GM08714 (cell line): ENCODE measurements around the gene NMNAT3.

Experiments
- H3K4me3 ChIP-seq: fragments of 200-500 bp; sonication (Bioruptor generic); 2 replicates; pipeline ENCODE4 v1.5.1; 2014; ENCODE audit warnings: mild to moderate bottlenecking, low read length, inconsistent platforms
- ZNF274 ChIP-seq: IDR thresholded peaks from 2 replicates; pipeline ENCODE4 v1.6.1; 2012; ENCODE audit warnings: mild to moderate bottlenecking, low read depth, low read length

NMNAT3 gene

GRCh38 chr3:139689122-139689521 lies 11.3 kb upstream of the NMNAT3 start:
- no peak for TF ChIP-seq ZNF274
- H3K4me3 ChIP-seq = no peak overlapping the region

DNA sequence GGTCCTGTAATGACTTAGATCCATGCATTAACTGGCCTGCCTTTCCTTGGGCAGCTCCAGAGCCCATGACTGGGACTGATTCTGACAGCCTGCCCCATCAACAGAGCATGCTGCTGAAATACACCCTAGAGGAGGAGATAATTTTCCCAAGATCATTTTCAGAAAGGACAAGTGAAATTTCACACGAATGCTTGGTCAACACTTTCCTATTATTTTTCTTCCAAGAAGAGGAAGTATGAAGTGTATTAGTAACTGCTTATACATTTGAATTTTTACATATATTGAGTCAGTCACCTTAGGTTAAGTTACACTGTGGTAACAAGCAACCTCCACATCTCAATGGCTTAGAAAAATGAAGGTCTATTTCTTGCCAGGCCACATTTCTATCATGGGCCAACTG lies 9.7 kb upstream of the NMNAT3 start:
- no peak overlapping the region for H3K4me3 ChIP-seq
- no peak for TF ChIP-seq ZNF274

DNA sequence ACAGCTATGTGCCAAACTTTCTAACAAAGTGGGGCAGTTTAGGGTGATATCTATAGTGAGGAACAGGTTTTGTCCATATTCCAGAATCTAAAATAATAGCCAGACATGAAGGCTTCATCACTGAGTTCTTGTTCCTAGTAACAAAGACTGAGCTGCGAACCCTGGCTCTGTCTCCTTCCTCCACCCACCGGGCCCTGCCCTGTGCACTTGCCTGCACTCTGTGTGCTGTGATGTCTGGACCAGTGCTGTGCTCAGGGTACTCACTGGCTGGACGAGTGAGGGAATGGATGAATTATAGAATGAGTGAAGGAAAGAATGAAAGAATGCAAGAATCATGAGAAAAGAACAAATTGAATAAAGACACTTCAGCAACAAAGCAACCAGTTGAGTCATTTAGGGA lies 8.9 kb upstream of the NMNAT3 start:
- no peak for TF ChIP-seq ZNF274
- H3K4me3 ChIP-seq = no peak overlapping the region

- no peak overlapping the region for H3K4me3 ChIP-seq
- no peak for TF ChIP-seq ZNF274
Measured at GRCh38 chr3:139686206-139686605, 8.4 kb upstream of the NMNAT3 start.

GRCh38 chr3:139679220-139679775 lies 1.5 kb upstream of the NMNAT3 start:
- TF ChIP-seq ZNF274 = no peak
- no peak overlapping the region for H3K4me3 ChIP-seq

DNA sequence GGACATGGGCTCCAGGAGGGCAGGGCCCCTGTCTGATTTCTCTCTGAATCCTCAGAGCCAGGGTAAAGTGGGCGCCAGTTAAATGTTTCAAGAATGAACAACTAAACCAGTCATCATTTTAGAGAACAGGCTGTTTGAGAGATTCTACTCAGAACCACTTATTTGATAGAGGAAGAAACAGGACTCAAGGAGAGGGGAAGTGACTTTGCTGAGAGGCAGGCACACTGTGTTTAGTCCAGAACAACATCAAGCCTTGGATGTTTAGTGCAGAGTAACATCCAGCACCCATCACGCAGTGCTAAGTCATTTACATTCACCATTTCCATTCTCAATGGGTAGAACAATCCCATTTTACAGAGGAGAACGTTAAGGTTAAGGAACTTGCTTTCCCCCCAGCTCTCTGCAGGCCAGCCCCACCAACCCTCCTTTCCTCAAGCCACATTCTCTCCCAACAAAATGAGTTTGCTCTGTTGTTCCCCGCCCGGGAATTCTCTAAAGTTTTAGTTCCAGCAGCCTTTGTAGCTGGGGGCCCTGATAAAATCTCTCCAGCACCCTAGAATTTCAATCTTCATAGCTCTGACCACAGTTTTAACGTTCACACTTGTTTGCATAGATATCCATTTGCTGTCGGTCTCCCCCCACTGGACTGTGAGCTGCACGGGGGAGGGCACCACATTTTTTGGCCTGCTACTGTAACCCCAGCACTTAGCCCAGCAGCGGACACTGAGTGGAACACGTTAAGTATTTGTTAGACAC lies 962 bp downstream of the NMNAT3 start:
- no peak overlapping the region; the same call in 1 of the 2 replicates for H3K4me3 ChIP-seq
- TF ChIP-seq ZNF274 = no peak

- no peak for TF ChIP-seq ZNF274
- H3K4me3 ChIP-seq = no peak overlapping the region
Measured at GRCh38 chr3:139676108-139676507, 1.7 kb downstream of the NMNAT3 start.

GRCh38 chr3:139675327-139675726 lies 2.4 kb downstream of the NMNAT3 start:
- TF ChIP-seq ZNF274 = no peak

GRCh38 chr3:139674571-139675260 lies 3.1 kb downstream of the NMNAT3 start:
- no peak overlapping the region for H3K4me3 ChIP-seq
- no peak for TF ChIP-seq ZNF274

More at GRCh38 chr3:139675327-139675726, 2.4 kb downstream of the NMNAT3 start:
- no peak overlapping the region for H3K4me3 ChIP-seq

- no peak for TF ChIP-seq ZNF274
- H3K4me3 ChIP-seq = no peak overlapping the region
Measured at GRCh38 chr3:139672884-139673283, 4.9 kb downstream of the NMNAT3 start.

GRCh38 chr3:139671863-139672646 lies 5.7 kb downstream of the NMNAT3 start:
- no peak overlapping the region for H3K4me3 ChIP-seq
- TF ChIP-seq ZNF274 = no peak

DNA sequence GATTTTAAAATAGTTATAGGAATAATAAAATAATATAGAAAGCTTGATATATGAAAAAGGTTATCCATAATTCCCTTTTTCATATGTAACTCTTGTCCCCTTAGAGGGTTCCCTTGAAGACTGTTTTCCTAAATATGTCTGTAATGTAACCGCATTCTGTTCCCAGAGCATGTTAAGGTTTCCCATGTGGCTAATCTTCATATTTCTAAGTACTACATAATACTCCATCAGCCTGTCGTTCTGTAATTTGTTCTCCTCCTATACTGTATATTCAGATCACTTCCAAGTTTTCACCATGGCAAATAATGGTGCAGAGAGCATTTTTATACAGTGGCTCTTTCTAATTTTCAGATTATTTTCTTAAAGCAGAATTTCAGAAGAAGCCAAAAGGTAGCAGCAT lies 6.7 kb downstream of the NMNAT3 start:
- no peak for TF ChIP-seq ZNF274
- H3K4me3 ChIP-seq = no peak overlapping the region

DNA sequence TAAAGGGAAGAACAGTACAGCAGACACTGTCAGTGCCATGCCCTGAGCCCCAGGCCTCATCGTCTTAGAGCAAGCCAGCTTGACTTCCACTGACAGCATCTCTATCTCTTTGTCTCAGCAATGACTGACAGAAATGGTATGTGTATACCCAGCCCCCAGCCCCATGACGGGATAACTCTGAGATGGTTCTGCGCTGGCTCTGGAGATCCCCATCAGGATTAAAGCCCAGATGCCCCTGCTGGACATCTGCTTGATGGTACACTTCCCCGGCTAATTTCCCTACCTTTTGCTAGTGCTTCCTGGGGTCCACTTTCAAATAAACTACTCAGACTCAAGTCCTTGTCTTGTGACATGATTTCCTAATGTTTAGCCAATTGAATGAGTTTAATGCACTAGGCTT lies 7.6 kb downstream of the NMNAT3 start:
- no peak overlapping the region for H3K4me3 ChIP-seq
- no peak for TF ChIP-seq ZNF274

GRCh38 chr3:139668332-139668731 lies 9.4 kb downstream of the NMNAT3 start:
- no peak for TF ChIP-seq ZNF274
- H3K4me3 ChIP-seq = no peak overlapping the region
